ELR (cell line): ENCODE results near the gene PLTP.
"Not testable (repeated sequence)": the region's sequence is repeated elsewhere in the genome, so short reads cannot be mapped to it uniquely, and the experiment has no call there.

Source experiments
- DNase-seq: peaks from one replicate; pipeline ENCODE4 v3.0.0-alpha.2; 2015; ENCODE audit warnings: low read depth

PLTP gene

GRCh38 chr20:45944151-45944964, 32.4 kb upstream of the PLTP start:
- DNase-seq = peak; percentile 62

GRCh38 chr20:45943613-45944012, 31.7 kb upstream of the PLTP start:
- no peak for DNase-seq

DNA sequence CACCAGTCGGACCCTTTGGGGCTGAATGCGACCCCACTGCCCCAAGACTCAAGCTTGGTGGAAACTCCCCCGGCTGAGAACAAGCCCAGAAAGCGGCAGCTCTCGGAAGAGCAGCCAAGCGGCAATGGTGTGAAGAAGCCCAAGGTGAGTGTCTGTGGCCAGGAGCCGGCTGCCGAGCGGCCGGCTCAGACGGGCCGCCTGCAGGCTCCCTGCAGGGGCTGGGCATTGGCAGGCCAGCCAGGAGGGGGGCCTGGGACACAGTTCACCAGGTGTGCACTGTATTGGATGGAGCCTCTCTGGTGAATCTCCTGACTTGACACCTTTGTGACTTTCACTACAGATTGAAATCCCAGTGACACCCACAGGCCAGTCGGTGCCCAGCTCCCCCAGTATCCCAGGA, 28.5 kb upstream of the PLTP start:
- no peak for DNase-seq

GRCh38 chr20:45940053-45940452, 28.1 kb upstream of the PLTP start:
- DNase-seq = no peak

DNA sequence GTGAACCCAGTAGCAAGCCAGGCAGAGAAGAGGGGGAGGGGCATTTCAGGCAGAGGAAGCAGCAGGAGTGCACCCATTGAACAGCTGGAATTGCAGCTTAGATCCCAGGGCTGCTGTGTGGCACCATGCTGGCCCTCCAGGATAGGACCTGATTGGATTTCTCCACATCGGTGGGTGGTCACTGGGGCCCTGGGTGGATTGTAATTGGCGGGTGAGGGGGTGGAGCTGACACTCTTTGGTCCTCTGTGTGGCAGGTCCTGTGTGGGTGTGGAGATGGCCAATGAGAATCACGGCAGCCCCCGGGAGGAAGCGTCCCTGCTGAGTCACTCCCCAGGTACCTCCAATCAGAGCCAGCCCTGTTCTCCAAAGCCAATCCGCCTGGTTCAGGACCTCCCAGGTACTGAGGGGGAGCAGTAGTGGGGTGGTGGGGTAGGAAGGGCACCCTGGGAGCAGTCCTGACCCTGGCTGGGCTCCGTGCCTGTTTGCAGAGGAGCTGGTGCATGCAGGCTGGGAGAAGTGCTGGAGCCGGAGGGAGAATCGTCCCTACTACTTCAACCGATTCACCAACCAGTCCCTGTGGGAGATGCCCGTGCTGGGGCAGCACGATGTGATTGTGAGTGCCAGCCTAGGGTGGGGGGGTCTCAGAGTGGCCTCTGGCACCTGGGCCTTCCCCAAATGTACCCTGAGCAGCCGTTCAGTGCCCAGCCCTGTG, 26.9 kb upstream of the PLTP start:
- no peak for DNase-seq

- DNase-seq = no peak
Observed at GRCh38 chr20:45937765-45938164, 25.8 kb upstream of the PLTP start.

DNA sequence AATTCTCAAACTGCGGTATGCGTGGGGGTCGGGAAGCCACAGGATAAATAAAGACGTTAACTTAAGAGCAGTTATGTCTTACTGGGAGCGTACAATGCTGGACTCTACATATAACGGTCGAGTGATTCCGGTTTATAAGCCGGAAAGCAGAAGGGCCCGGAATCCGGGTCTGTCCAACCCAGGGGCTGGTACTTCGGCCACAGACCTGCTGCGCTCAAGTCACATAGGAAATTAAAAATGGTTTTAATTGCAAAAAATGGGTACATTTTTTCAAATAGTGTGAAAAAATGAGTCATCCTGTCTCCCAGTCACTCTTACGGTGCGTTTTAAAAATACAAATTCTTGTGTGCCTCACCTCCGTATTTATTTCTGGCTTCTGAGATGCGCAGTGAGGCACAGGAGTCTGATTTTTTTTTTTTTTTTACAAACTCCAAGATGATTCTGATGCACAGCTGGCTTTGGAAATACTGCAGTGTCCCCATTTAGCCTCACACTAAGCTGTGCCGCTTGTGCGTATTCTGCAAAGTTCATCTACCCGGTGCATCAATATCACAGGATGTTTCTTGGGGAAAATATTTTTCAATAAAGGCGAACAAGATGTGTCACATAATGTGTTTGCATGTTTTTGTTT, 23.6 kb upstream of the PLTP start:
- no peak for DNase-seq

DNA sequence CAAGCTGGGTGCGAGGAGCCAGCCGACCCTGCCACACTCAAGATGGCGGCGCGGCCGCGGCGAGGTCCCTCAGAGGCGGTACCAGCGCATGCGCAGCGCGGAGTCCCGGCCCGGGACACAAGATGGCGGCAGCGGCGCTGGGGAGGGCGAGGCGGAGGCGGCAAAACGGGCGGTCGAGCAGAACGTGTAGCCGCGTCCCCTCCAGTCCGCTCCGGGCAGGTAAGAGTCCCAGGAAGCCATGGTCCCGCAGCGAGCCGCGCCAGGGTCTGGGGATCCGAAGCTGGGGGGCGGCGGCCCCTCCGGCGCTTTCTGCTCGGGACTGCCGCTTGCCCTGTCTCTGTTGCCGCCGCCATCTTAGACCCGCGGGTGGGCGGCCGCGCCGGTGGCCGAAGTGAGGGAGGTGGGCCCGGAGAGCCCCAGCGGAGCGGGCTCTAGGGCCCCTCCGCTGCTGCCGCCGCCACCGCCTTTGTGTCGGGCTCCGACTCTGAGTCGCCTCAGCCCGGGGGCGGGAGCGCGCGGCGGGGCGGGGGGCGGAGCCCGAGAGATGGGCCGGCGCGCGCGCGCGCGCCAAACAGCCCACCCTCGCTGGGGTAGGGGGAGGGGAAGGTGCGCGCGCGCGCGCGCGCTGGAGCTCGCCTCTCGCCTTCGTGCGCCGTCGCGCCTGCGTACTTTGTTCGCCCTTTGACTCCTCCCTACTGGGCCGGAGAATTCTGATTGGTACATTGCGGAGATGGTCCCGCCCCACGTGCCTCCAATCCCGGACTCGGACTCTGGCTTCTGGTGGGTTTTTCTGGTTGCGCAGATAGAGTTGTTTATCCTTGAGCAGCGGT, 22.8 kb upstream of the PLTP start, which contains the start of gene PCIF1:
TSS of gene PCIF1 (plus strand) at position 98 of the 830 bp plus-strand sequence. CDS start 4,317 bp downstream, outside the sequence.
- DNase-seq = peak; percentile 99

- peak; percentile 68 for DNase-seq
Observed at GRCh38 chr20:45934046-45934585, 22.2 kb upstream of the PLTP start.

DNA sequence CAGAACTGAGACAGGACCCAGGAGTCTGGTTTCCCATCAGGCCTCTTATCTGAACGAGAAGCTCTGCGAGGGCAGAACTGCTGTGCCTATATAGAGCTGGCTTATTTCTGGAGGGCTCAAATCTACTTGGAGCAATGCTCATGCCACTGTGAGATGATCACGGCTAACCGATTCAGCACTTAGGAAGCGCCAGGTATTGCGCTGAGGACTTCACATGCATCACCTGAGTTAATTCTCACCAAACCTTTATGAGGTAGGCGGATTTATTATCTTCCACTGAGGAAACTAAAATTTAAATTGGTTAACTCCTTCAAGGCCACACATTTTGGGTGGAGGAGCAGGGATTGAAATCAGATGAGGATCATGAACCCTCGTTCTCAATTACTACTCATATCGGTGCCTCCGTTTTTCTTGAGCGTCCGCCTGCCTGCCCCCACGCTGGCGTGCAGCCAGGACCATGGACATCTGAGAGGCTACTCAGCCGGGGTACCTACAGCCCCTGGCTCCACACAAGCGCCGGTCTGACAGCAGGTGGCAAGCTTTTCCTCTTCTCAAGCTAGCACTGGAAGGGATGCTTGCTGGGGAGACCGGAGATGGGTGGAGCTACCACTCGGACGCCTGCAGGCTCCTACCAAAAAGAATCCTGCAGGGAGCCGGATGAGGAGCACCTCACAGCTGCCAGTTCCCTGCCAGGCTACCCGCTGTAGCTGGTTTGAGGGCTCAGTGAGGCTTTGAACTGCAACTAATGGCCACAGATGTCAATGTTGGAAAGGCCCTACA, 21.5 kb upstream of the PLTP start:
- peak; percentile 91 for DNase-seq

- DNase-seq = not testable (repeated sequence)
Observed at GRCh38 chr20:45931680-45932079, 19.7 kb upstream of the PLTP start.

- DNase-seq = no peak
Observed at GRCh38 chr20:45927071-45927878, 15.3 kb upstream of the PLTP start.

- no peak for DNase-seq
Observed at GRCh38 chr20:45926731-45927070, 14.7 kb upstream of the PLTP start.

DNA sequence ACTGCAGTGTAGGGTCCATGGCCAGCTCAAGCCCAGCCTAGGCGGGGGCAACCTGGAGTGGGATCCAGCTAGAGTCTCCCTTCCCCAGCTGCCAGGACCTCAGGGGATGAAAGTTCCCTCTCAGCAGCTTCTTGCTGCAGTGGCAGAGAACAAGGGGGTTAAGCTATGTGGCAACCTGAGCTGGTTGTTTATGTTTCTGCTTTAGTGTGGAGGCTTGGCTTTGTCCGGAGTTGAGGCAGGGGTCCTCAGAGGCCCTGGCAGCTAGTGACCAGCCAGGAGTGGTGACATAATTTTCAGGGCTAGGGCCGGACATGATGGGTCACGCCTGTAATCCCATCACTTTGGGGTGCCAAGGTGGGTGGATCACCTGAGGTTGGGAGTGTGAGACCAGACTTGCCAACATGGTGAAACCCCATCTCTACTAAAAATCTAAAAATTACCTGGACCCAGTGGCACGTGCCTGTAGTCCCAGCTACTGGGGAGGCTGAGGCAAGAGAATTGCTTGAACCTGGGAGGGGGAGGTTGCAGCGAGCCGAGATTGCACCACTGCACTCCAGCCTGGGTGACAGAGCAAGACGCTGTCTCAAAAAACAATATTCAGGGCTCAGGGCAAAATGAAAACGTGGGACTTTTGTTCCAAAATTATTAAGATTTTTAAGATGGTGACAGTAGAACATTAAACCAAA, 14.0 kb upstream of the PLTP start:
- DNase-seq = no peak

DNA sequence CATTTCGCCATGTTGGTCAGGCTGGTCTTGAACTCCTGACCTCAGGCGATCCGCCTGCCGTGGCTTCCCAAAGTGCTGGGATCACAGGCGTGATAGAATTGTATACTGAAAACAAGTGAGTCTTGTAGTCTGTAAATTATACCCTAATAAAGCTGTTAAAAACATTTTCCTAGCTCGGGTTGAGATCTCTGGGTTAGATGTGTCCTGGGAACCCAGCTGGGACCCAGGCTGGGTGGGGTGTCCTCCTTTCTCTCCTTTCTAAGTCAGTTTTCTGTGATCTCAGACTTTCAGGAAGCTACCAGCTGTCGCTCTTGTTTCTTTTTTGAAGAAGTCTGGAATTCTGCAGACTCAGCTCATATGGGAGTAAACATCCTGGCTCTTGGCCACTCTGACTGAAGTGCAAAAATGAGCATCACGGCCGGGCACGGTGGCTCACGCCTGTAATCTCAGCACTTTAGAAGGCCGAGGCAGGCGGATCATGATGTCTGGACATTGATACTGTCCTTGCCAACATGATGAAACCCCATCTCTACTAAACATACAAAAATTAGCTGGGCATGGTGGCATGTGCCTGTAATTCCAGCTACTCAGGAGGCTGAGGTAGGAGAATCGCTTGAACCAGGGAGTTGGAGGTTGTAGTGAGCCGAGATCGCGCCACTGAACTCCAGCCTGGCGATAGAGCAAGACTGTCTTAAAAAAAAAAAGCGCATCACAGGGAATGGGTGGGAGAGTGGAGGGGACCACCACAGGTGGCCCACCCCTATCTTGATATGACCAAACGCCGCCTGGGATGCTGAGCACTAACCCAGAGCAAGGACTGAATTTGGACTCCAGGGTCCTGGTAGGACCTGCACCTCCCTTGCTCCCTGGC, 12.7 kb upstream of the PLTP start:
- peak; percentile 38 for DNase-seq

GRCh38 chr20:45921337-45922189, 9.6 kb upstream of the PLTP start:
- DNase-seq = no peak

DNA sequence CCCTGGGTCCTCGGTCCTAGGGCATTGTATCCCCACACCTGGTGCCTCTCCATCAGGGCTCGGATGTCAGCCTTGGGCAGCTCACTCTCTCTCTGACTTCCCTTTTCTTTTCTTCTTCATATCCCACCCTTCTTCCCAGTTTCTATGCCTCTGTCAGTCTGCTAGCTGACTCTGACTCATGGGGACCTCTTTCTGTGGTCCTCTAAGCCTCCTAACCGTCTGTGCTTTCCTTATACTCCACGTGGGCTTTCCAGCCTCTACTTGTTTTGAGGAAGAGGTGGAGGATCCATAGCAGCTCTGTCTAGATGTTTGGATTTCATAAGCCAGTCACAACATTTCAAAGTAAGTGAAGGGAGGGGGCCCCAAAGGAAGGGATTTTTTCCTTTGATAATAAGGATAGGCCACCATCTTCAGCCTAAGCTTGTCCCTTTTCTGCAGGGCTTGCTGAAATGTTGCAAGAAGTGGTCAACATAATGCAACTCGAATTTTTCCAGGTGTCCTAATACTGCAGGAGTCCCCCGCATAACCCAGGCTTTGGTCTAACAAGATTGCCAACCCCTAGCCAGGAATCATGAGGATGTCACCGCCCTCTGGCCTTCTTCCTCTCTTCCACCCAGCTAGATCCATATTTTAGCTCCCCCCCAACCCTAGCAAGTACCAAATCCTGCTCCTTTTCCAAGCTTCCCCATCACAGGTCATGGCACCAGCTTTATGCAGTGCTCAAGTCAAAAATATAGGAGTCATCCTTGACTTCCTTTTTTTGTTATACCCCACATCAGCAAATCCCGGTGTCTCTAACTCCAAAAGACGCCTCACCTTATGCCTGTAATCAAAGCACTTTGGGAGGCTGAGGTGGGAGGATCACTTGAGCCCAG, 8.7 kb upstream of the PLTP start:
- no peak for DNase-seq
